ENCODE measurements around the gene LPA.

The LPA gene

GRCh38 chr6:160510199-160510598, 153.9 kb downstream of the LPA start:
- TF ChIP-seq CTCF (IDR thresholded peaks at IDR 0.05; ENCODE audit: low read depth, low read length), result no peak
- H3K9me3 ChIP-seq (ENCODE audit: severe bottlenecking), result no peaks in the 10 kb centered on the region
- peaks cover 25% of the 10 kb centered on the region for H3K27me3 ChIP-seq (ENCODE audit: insufficient read depth, low read depth, severe bottlenecking)
- DNase-seq, result no peak
- no peak overlapping the region for H3K27ac ChIP-seq
- no peaks in the 10 kb centered on the region for H3K36me3 ChIP-seq
- H3K4me3 ChIP-seq (ENCODE audit: low read depth, low read length), result no peak overlapping the region

GRCh38 chr6:160509610-160510009, 154.5 kb downstream of the LPA start:
- no peak for DNase-seq
- no peak for TF ChIP-seq CTCF (IDR thresholded peaks at IDR 0.05; ENCODE audit: low read depth, low read length)

GRCh38 chr6:160508599-160508998, 155.5 kb downstream of the LPA start:
- no peak for TF ChIP-seq CTCF (IDR thresholded peaks at IDR 0.05; ENCODE audit: low read depth, low read length)
- no peak overlapping the region for H3K27ac ChIP-seq
- H3K27me3 ChIP-seq (ENCODE audit: insufficient read depth, low read depth, severe bottlenecking), result peaks cover 25% of the 10 kb centered on the region
- no peak for DNase-seq
- H3K4me3 ChIP-seq (ENCODE audit: low read depth, low read length), result no peak overlapping the region
- H3K36me3 ChIP-seq, result no peaks in the 10 kb centered on the region
- H3K9me3 ChIP-seq (ENCODE audit: severe bottlenecking), result no peaks in the 10 kb centered on the region

More at GRCh38 chr6:160509610-160510009, 154.5 kb downstream of the LPA start:
- H3K27ac ChIP-seq, result no peak overlapping the region
- H3K4me3 ChIP-seq (ENCODE audit: low read depth, low read length), result no peak overlapping the region
- H3K27me3 ChIP-seq (ENCODE audit: insufficient read depth, low read depth, severe bottlenecking), result peaks cover 25% of the 10 kb centered on the region
- no peaks in the 10 kb centered on the region for H3K9me3 ChIP-seq (ENCODE audit: severe bottlenecking)
- no peaks in the 10 kb centered on the region for H3K36me3 ChIP-seq

GRCh38 chr6:160507420-160507819, 156.7 kb downstream of the LPA start:
- no peak overlapping the region for H3K27ac ChIP-seq
- no peak for TF ChIP-seq CTCF (IDR thresholded peaks at IDR 0.05; ENCODE audit: low read depth, low read length)
- DNase-seq, result no peak
- H3K4me3 ChIP-seq (ENCODE audit: low read depth, low read length), result no peak overlapping the region
- H3K9me3 ChIP-seq (ENCODE audit: severe bottlenecking), result no peaks in the 10 kb centered on the region
- peaks cover 25% of the 10 kb centered on the region for H3K27me3 ChIP-seq (ENCODE audit: insufficient read depth, low read depth, severe bottlenecking)
- no peaks in the 10 kb centered on the region for H3K36me3 ChIP-seq

- Histone ChIP-seq H3K9me3 (ENCODE audit: severe bottlenecking) (no peaks in the 10 kb centered on the region), H3K4me3 (ENCODE audit: low read depth, low read length) (no peak overlapping the region), H3K27me3 (ENCODE audit: insufficient read depth, low read depth, severe bottlenecking) (peaks cover 16% of the 10 kb centered on the region), H3K36me3 (no peaks in the 10 kb centered on the region), H3K27ac (no peak overlapping the region)
- no peak for DNase-seq
- TF ChIP-seq CTCF (IDR thresholded peaks at IDR 0.05; ENCODE audit: low read depth, low read length), result no peak
Measured at GRCh38 chr6:160505970-160506369, 158.1 kb downstream of the LPA start.

- no peaks in the 10 kb centered on the region for H3K9me3 ChIP-seq (ENCODE audit: severe bottlenecking)
- DNase-seq, result no peak
- TF ChIP-seq CTCF (IDR thresholded peaks at IDR 0.05; ENCODE audit: low read depth, low read length), result no peak
Measured at GRCh38 chr6:160500639-160501038, 163.4 kb downstream of the LPA start.

More at GRCh38 chr6:160500639-160501038, 163.4 kb downstream of the LPA start:
- Histone ChIP-seq H3K27ac (no peak overlapping the region), H3K27me3 (ENCODE audit: insufficient read depth, low read depth, severe bottlenecking) (peaks cover 33% of the 10 kb centered on the region), H3K4me3 (ENCODE audit: low read depth, low read length) (no peak overlapping the region), H3K36me3 (no peaks in the 10 kb centered on the region)

All from WERI-Rb-1 (cell line).